Loucy (cell line): Measurements from ENCODE around the gene TRIM40.

ENCODE experiments used
- CTCF ChIP-seq: fragments of 200-600 bp; sonication (generic); conservative IDR thresholded peaks from 2 replicates; pipeline ENCODE4 v1.5.1; 2014; ENCODE audit warnings: mild to moderate bottlenecking, antibody characterized with exemption, low read length
- EZH2phosphoT487 ChIP-seq: fragments of 200-600 bp; IDR thresholded peaks from 2 replicates; pipeline ENCODE4 v1.6.1; 2018; ENCODE audit warnings: antibody characterized with exemption, mild to moderate bottlenecking, moderate library complexity, borderline replicate concordance

- no peak for TF ChIP-seq CTCF
- no peak for TF ChIP-seq EZH2phosphoT487
Measured at GRCh38 chr6:30152910-30153610, 17.1 kb downstream of the TRIM40 start.
